Stomach smooth muscle (tissue), 2 donors: ENCODE results near the gene PHKA1.
A peak's percentile ranks its signal among the peaks of the same experiment; 100 is the strongest.
"Not testable (repeated sequence)": the region's sequence is repeated elsewhere in the genome, so short reads cannot be mapped to it uniquely, and the experiment has no call there.

Experiments used
- H3K27ac ChIP-seq: one replicate; pipeline ENCODE4 v1.7.0; 2013; ENCODE audit warnings: mild to moderate bottlenecking, low read length, inconsistent platforms
- H3K27me3 ChIP-seq, 2 donors: one replicate each; pipeline ENCODE4 v1.7.0; 2013; ENCODE audit warnings: low read length in 2 of 2; ENCODE audit not compliant: insufficient read depth in 2 of 2, control insufficient read depth in 1 of 2
- H3K36me3 ChIP-seq, 2 donors: one replicate each; pipeline ENCODE4 v1.7.0; 2013; ENCODE audit warnings: low read length in 2 of 2; ENCODE audit not compliant: control insufficient read depth in 2 of 2, insufficient read depth in 2 of 2
- H3K4me1 ChIP-seq: one replicate; pipeline ENCODE4 v1.7.0; 2013; ENCODE audit warnings: low read length; ENCODE audit not compliant: control insufficient read depth, insufficient read depth
- H3K4me3 ChIP-seq, 2 donors: one replicate each; pipeline ENCODE4 v1.7.0; 2013; ENCODE audit warnings: low read length in 2 of 2
- H3K9ac ChIP-seq, 2 donors: one replicate each; pipeline ENCODE4 v1.7.0; 2013; ENCODE audit warnings: low read length in 2 of 2, mild to moderate bottlenecking in 1 of 2
- H3K9me3 ChIP-seq, 2 donors: one replicate each; pipeline ENCODE4 v1.7.0; 2013; ENCODE audit warnings: low read length in 2 of 2; ENCODE audit not compliant: control insufficient read depth in 2 of 2
- donor health status: healthy.
- donor health status: Pancreatic carcinoma.

Gene PHKA1

GRCh38 chrX:72624194-72624593 lies 89.9 kb downstream of the PHKA1 start:
- Histone ChIP-seq H3K36me3 (no peaks in the 10 kb centered on the region), H3K4me1 (no peaks in the 10 kb centered on the region), H3K27me3 (no peaks in the 10 kb centered on the region), H3K9me3 (no peaks in the 10 kb centered on the region), H3K4me3 (no peak overlapping the region), H3K27ac (no peak overlapping the region), H3K9ac (no peak overlapping the region)

GRCh38 chrX:72621625-72622485 lies 92.3 kb downstream of the PHKA1 start:
- Histone ChIP-seq H3K4me3 (no peak overlapping the region), H3K9ac (no peak overlapping the region), H3K27me3 (no peaks in the 10 kb centered on the region), H3K9me3 (no peaks in the 10 kb centered on the region), H3K4me1 (no peaks in the 10 kb centered on the region), H3K27ac (no peak overlapping the region), H3K36me3 (no peaks in the 10 kb centered on the region)

DNA sequence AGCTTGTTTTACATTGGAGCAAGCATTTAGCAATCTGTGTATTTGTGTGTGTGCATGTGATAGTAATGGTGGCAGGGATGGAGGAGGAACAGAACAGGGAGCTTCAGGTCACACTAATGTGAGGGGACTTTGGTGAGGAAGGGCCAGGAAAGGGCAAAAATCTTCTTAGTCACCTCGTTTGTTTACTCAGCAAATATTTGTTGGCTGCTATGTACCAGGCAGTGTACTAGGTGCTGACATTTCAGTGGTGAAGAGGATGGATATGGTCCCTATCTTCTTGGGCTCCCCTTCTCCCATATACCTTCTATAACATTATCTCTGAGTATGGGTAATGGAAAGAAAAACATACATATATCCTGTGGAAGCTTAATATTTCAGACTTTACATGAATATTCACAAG lies 92.9 kb downstream of the PHKA1 start:
- no peak overlapping the region for H3K9ac ChIP-seq
- H3K36me3 ChIP-seq: no peaks in the 10 kb centered on the region
- H3K4me3 ChIP-seq: no peak overlapping the region
- H3K27ac ChIP-seq: peak overlapping the region; percentile 2
- H3K27me3 ChIP-seq: no peaks in the 10 kb centered on the region
- no peaks in the 10 kb centered on the region for H3K4me1 ChIP-seq
- no peaks in the 10 kb centered on the region for H3K9me3 ChIP-seq

- Histone ChIP-seq H3K36me3 (no peaks in the 10 kb centered on the region), H3K27ac (peak overlapping the region; percentile 2), H3K4me3 (no peak overlapping the region), H3K9ac (no peak overlapping the region), H3K27me3 (no peaks in the 10 kb centered on the region), H3K4me1 (no peaks in the 10 kb centered on the region), H3K9me3 (no peaks in the 10 kb centered on the region)
These were observed 93.5 kb downstream of the PHKA1 start for GRCh38 chrX:72620550-72621145.

- no peak overlapping the region for H3K9ac ChIP-seq
- H3K4me1 ChIP-seq: no peaks in the 10 kb centered on the region
- H3K27ac ChIP-seq: no peak overlapping the region
- H3K4me3 ChIP-seq: no peak overlapping the region
- no peaks in the 10 kb centered on the region for H3K36me3 ChIP-seq
- H3K27me3 ChIP-seq: no peaks in the 10 kb centered on the region
- H3K9me3 ChIP-seq: no peaks in the 10 kb centered on the region
These were observed 104.8 kb downstream of the PHKA1 start for GRCh38 chrX:72609313-72609712.

DNA sequence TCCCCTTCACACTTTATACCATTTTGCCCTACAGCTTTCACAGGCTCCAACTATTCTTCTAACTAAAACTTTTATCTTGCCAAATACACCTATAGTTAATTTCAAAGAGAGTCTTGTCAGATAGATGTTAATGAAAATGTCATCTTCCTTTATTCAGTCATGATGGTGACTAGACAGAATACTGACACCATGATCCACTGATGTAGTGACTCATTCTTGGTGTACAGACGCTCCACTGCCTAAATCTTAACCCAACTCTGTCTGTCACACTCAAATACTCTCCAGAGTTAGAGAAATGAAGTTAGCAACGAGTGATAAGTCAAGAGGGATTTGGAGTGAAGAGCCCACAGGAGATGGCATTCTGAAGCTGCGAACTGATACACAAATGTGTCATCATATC lies 109.4 kb downstream of the PHKA1 start:
- no peak overlapping the region for H3K27ac ChIP-seq

GRCh38 chrX:72604112-72604511 lies 110.0 kb downstream of the PHKA1 start:
- Histone ChIP-seq H3K27ac (no peak overlapping the region), H3K27me3 (no peaks in the 10 kb centered on the region), H3K4me1 (no peaks in the 10 kb centered on the region), H3K9me3 (no peaks in the 10 kb centered on the region), H3K4me3 (no peak overlapping the region), H3K36me3 (no peaks in the 10 kb centered on the region), H3K9ac (no peak overlapping the region)

More for the DNA sequence above, 109.4 kb downstream of the PHKA1 start:
- H3K4me1 ChIP-seq: no peaks in the 10 kb centered on the region
- no peaks in the 10 kb centered on the region for H3K36me3 ChIP-seq
- no peak overlapping the region for H3K4me3 ChIP-seq
- H3K27me3 ChIP-seq: no peaks in the 10 kb centered on the region
- no peak overlapping the region for H3K9ac ChIP-seq
- no peaks in the 10 kb centered on the region for H3K9me3 ChIP-seq

- not testable (repeated sequence) for H3K27ac ChIP-seq, H3K4me3 ChIP-seq, H3K27me3 ChIP-seq, H3K4me1 ChIP-seq, H3K9me3 ChIP-seq, H3K36me3 ChIP-seq, H3K9ac ChIP-seq
These were observed 123.1 kb downstream of the PHKA1 start for GRCh38 chrX:72591038-72591437.

GRCh38 chrX:72584163-72584562 lies 129.9 kb downstream of the PHKA1 start:
- Histone ChIP-seq H3K27me3 (peaks cover 0 to 2% of the 10 kb centered on the region in 2 donors), H3K4me1 (no peaks in the 10 kb centered on the region), H3K36me3 (peaks cover 0 to 4% of the 10 kb centered on the region in 2 donors), H3K4me3 (no peak overlapping the region), H3K9ac (no peak overlapping the region), H3K27ac (no peak overlapping the region), H3K9me3 (no peaks in the 10 kb centered on the region)

DNA sequence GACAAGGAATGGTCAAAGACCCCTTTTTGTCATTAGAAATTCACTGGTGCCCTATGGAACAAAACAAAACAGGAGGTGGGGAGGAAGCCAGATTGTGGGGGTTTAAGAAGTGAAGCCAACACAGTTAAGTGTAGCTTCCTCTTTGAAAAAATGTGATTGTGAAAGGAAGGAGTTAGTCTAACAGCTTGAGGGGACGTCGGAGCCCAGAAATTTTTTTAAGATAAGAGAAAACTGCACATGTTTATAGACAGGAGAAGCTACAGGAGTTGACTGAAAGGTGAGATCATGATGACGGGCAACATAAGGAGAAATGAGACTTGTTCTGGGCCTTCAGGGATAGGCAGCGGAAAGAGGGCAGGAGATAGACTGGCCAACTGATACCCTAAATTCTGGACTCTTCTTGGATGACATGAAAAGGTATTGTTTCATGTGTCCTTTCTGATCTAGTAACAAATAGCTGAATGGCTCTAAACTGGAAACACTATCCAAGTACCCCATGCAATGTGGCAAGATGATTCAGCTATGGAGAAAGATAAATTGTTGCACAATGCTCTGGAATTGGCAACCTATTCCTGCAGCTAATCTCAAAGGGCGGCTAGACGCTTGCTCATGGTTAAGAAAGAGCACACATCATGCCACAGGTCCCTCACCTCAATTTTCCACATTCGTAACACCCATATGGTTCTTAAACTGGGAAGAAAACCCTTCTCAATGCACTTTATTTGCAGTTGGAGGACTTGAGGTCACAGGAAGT lies 137.8 kb downstream of the PHKA1 start:
- Histone ChIP-seq H3K9me3 (no peaks in the 10 kb centered on the region), H3K27ac (no peak overlapping the region), H3K9ac (no peak overlapping the region), H3K27me3 (peaks cover 0 to 5% of the 10 kb centered on the region in 2 donors), H3K4me1 (no peaks in the 10 kb centered on the region), H3K36me3 (peaks cover 0 to 4% of the 10 kb centered on the region in 2 donors), H3K4me3 (no peak overlapping the region)
